Measurements from ENCODE around the gene CDPF1. TPM values are rescaled to one million over a fixed set of nuclear protein-coding genes. Genes with fewer than 3 reads are reported as not detected.

The CDPF1 gene
- total and polyA plus RNA-seq, 2 donors (not counting 1 experiment from before 2014, with no cell fraction given), result 9.8 to 15.4 TPM

DNA sequence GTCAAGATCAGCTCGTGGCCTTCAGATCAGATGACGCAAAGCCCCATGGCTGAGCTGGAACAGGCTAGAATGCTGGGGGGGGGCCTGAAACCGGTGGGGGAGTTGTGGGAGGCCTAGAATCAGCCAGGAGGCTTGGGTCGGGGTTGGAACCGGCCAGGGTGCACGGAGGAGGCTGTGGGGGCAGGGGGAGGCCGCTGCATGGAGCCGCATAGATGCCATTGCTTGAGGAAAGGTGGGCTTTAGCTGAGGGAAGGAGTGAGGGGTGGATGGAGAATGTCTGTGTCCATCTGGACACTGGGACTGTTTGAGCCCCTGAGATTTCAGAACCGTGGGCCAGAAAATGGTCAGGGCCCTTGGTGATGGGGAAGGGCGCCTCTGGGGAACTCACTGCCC lies 25.2 kb downstream of the CDPF1 start:
- no peak for ATAC-seq (ENCODE audit: low read depth)
- no peak overlapping the region for H2AFZ ChIP-seq (ENCODE audit: insufficient read depth, low read depth, low read length, poor library complexity, severe bottlenecking)
- H4K20me1 ChIP-seq (ENCODE audit: control insufficient read depth, insufficient read depth, low read length, poor library complexity, severe bottlenecking), result no peaks in the 10 kb centered on the region
- no peaks in the 10 kb centered on the region for H3K4me1 ChIP-seq (ENCODE audit: control insufficient read depth in 2 of 2, insufficient read depth in 2 of 2, low read length in 2 of 2)
- no peak for TF ChIP-seq EZH2 (IDR thresholded peaks at IDR 0.05; ENCODE audit: borderline replicate concordance, insufficient read depth, low read depth, low read length, poor library complexity, severe bottlenecking)
- TF ChIP-seq, protein P1, sequence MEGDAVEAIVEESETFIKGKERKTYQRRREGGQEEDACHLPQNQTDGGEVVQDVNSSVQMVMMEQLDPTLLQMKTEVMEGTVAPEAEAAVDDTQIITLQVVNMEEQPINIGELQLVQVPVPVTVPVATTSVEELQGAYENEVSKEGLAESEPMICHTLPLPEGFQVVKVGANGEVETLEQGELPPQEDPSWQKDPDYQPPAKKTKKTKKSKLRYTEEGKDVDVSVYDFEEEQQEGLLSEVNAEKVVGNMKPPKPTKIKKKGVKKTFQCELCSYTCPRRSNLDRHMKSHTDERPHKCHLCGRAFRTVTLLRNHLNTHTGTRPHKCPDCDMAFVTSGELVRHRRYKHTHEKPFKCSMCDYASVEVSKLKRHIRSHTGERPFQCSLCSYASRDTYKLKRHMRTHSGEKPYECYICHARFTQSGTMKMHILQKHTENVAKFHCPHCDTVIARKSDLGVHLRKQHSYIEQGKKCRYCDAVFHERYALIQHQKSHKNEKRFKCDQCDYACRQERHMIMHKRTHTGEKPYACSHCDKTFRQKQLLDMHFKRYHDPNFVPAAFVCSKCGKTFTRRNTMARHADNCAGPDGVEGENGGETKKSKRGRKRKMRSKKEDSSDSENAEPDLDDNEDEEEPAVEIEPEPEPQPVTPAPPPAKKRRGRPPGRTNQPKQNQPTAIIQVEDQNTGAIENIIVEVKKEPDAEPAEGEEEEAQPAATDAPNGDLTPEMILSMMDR (IDR thresholded peaks at IDR 0.05), result no peak
- ChIA-PET CTCF (no interaction called here), POLR2A (no interaction called here)
- no peak overlapping the region for H3K27ac ChIP-seq (ENCODE audit: low read length in 2 of 2)
- no peak overlapping the region for H3K27ac Mint-ChIP-seq
- H3K36me3 ChIP-seq (replicated peaks in 1 of 2; ENCODE audit: control extremely low read depth in 1 of 2, control insufficient read depth in 1 of 2, extremely low read depth in 1 of 2, insufficient read depth in 2 of 2, low read length in 1 of 2), result peaks cover 4 to 9% of the 10 kb centered on the region in 2 experiments
- no peak overlapping the region for H3K4me3 Mint-ChIP-seq
- no peaks in the 10 kb centered on the region for H3K4me1 Mint-ChIP-seq
- no peaks in the 10 kb centered on the region for H3K9me3 ChIP-seq (ENCODE audit: control extremely low read depth in 1 of 3, control insufficient read depth in 2 of 3, insufficient read depth in 1 of 3, low read length in 2 of 3)
- H3K79me2 ChIP-seq (ENCODE audit: control insufficient read depth, insufficient read depth, low read length), result no peaks in the 10 kb centered on the region
- DNase-seq, result no peak
- no peaks in the 10 kb centered on the region for H3K27me3 Mint-ChIP-seq
- H3K9me3 Mint-ChIP-seq (ENCODE audit: insufficient read depth), result no peaks in the 10 kb centered on the region
- H3K9ac ChIP-seq (ENCODE audit: low read length), result no peak overlapping the region
- intact Hi-C loops (cut with micrococcal nuclease), result no loop called here
- no peaks in the 10 kb centered on the region for H3K27me3 ChIP-seq (replicated peaks in 1 of 4; ENCODE audit: control extremely low read depth in 1 of 4, control insufficient read depth in 3 of 4, insufficient read depth in 4 of 4, low read length in 3 of 4)
- no peak overlapping the region for H3K4me3 ChIP-seq (ENCODE audit: control extremely low read depth in 1 of 5, extremely low read depth in 1 of 5, insufficient read depth in 1 of 5, low read depth in 2 of 5, low read length in 4 of 5)
- H3K4me2 ChIP-seq (replicated peaks; ENCODE audit: low read depth, low read length, poor library complexity, severe bottlenecking), result no peak overlapping the region
- WGBS (ENCODE audit: insufficient coverage), result 99% methylated on average over 10 of the region's 10 CpGs

DNA sequence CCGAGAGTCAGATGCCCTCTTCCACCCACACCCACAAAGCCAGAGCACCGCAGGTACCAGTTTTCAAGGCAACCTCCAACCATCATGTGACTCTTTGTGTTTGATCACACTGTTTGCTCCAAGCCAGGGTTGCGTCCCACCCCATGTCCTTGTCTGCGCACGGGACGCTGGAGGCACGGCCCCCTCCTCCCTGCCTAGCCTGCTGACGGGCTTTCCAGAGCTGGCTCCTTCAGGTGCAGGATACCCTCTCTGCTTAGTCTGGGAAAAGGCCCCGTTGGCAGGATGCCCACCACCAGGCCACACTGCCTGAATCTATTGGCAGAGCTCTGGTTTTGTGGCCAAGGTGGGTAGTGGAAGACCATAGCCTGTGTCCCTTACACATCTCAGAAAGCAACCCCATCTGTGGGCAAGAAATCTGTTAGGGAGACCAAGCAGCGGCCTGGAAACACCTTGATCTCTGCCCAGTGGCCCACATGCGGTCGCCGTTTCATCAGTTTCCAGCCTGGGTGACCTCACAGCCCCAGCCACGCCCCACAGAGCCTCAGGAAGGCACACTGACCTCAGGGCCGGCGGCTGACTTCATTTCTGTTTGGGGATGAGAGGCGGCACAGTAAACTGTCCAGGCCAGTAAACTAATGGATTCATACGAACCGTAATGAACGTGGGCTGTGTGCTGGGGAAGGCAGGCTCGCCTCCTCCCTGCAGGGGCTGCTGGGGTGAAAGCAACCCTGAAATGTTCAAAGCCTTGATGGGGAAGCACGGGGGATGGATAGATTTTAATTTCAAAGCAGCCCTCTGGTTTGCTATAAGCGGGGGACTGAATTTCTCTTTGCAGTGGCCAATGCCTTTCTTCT lies 25.8 kb downstream of the CDPF1 start:
- ChIA-PET CTCF (no interaction called here), POLR2A (no interaction called here)
- no peaks in the 10 kb centered on the region for H3K27me3 Mint-ChIP-seq
- intact Hi-C loops (cut with micrococcal nuclease), result no loop called here
- Histone ChIP-seq H3K79me2 (ENCODE audit: control insufficient read depth, insufficient read depth, low read length) (no peaks in the 10 kb centered on the region), H3K9me3 (ENCODE audit: control extremely low read depth in 1 of 3, control insufficient read depth in 2 of 3, insufficient read depth in 1 of 3, low read length in 2 of 3) (no peaks in the 10 kb centered on the region), H3K27ac (ENCODE audit: low read length in 2 of 2) (no peak overlapping the region), H3K4me3 (ENCODE audit: control extremely low read depth in 1 of 5, extremely low read depth in 1 of 5, insufficient read depth in 1 of 5, low read depth in 2 of 5, low read length in 4 of 5) (no peak overlapping the region), H3K27me3 (replicated peaks in 1 of 4; ENCODE audit: control extremely low read depth in 1 of 4, control insufficient read depth in 3 of 4, insufficient read depth in 4 of 4, low read length in 3 of 4) (no peaks in the 10 kb centered on the region), H2AFZ (ENCODE audit: insufficient read depth, low read depth, low read length, poor library complexity, severe bottlenecking) (no peak overlapping the region), H3K4me1 (ENCODE audit: control insufficient read depth in 2 of 2, insufficient read depth in 2 of 2, low read length in 2 of 2) (no peaks in the 10 kb centered on the region), H3K9ac (ENCODE audit: low read length) (no peak overlapping the region), H3K36me3 (replicated peaks in 1 of 2; ENCODE audit: control extremely low read depth in 1 of 2, control insufficient read depth in 1 of 2, extremely low read depth in 1 of 2, insufficient read depth in 2 of 2, low read length in 1 of 2) (peaks cover 4 to 11% of the 10 kb centered on the region in 2 experiments), H3K4me2 (replicated peaks; ENCODE audit: low read depth, low read length, poor library complexity, severe bottlenecking) (no peak overlapping the region), H4K20me1 (ENCODE audit: control insufficient read depth, insufficient read depth, low read length, poor library complexity, severe bottlenecking) (no peaks in the 10 kb centered on the region)
- WGBS (ENCODE audit: insufficient coverage), result 99% methylated on average over 21 of the region's 23 CpGs
- DNase-seq (no peak), ATAC-seq (ENCODE audit: low read depth) (no peak)
- no peaks in the 10 kb centered on the region for H3K9me3 Mint-ChIP-seq (ENCODE audit: insufficient read depth)
- H3K27ac Mint-ChIP-seq, result no peak overlapping the region
- H3K4me1 Mint-ChIP-seq, result peaks cover 4% of the 10 kb centered on the region
- H3K4me3 Mint-ChIP-seq, result no peak overlapping the region
- TF ChIP-seq, protein P1 (IDR thresholded peaks at IDR 0.05), result no peak
- TF ChIP-seq EZH2 (IDR thresholded peaks at IDR 0.05; ENCODE audit: borderline replicate concordance, insufficient read depth, low read depth, low read length, poor library complexity, severe bottlenecking), result no peak
